Forelimb muscle (tissue), 1 donor: ENCODE data around the gene SIAH3. TPM values are rescaled to one million over a fixed set of nuclear protein-coding genes. Genes with fewer than 3 reads are reported as not detected.
"Not testable (repeated sequence)": the region's sequence is repeated elsewhere in the genome, so short reads cannot be mapped to it uniquely, and the experiment has no call there.

Experiments used
- DNase-seq: peaks from one replicate; pipeline ENCODE4 v3.0.0-alpha.2; 2013; ENCODE audit warnings: low read depth
- polyA plus RNA-seq: library from polyadenylated mRNA; unstranded; fragments of 120-200 nt; gene quantifications from one replicate; pipeline ENCODE4 v1.2.1, GENCODE V29; 2013; ENCODE audit not compliant: insufficient read length

SIAH3 gene
- polyA plus RNA-seq, 1 donor, result 0.33 TPM

- no peak for DNase-seq
Observed at GRCh38 chr13:45783346-45784043, 68.1 kb downstream of the SIAH3 start.

GRCh38 chr13:45782327-45783045, 69.1 kb downstream of the SIAH3 start:
- no peak for DNase-seq

DNA sequence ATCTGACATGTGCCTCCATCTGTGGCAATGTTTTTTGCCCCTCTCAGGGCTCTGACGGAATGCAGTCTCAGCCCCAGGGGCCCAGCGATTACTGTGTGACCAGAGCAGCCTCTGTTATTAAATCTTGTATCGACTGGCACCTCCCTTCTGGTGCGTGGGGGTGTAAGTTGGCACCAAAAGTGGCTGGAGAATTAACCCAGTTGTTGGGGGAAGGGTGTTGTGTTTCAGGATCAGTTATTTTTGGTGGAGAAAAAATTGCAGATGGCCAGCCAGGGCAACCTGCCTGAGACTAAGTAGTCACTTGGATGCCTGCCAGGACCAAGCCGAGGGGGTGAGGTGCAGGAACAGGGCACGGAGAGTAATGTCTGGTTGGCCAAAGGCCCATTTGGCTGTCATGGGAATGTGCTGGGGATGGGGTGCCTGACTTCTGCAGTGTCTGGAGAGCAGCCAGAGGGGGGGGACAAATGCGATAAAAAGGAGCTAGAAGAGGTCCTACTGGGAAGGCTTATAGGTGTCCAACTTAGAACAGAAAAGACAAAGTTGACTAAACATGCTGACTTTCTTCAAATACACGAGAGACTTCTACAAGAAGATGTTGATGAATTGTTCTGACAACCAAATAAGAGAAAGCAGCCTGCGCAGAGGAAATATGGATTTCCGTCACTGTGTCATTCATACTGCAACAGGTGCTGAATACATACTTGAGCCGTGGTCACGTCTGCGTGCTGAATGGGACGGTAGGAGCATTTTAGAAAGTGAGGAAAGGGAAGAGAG, 69.8 kb downstream of the SIAH3 start:
- no peak for DNase-seq

DNA sequence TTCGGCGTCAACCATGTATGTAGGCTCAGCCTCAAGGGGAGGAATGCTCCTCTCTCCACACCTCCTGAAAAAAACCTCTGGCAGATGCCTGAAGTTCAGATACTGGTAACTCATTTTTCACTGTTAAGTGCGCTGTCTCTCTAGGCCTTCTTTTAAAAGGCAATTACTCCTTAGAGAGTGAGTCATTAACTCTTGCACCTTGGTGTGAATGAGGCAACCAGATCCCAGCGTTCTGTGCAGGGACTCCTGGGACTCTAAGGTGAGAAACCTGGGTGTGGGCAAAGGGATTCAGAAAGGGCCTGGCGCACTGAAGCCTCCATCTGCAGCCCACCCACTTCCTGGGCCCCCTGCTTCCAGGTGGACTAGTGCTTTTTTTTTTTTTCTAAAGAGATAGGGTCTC, 71.7 kb downstream of the SIAH3 start:
- DNase-seq, result no peak

GRCh38 chr13:45778882-45779281, 72.7 kb downstream of the SIAH3 start:
- DNase-seq, result no peak

GRCh38 chr13:45776748-45777147, 74.8 kb downstream of the SIAH3 start:
- no peak for DNase-seq

DNA sequence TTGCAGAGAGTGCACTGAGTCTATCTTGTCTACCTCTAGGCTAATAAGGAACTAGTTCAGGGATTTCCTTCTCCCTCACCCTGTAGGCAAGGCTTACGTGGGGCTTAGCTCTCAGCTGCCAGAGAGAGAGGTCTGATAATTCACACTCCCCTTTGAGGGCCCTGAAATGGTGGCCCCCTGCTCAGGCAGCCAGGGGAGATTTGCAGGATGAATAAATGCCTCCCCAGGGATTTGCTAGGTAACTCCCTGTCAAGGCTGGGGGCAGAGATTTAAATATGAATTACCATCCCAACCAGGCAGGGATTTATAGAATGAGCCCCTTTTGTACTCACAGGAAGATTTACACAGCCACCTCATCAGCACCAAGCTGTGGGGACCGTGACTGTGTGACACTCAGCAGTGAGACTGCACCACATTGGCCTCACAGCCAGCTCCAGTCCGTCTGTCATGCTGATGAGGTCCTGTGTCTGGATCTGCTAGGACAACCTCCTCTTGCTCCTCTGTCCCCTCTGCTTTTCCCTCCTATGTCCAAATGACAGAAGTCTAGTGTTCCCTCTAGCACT, 76.1 kb downstream of the SIAH3 start:
- DNase-seq, result no peak

- no peak for DNase-seq
Observed at GRCh38 chr13:45773944-45774343, 77.6 kb downstream of the SIAH3 start.

- DNase-seq, result no peak
Observed at GRCh38 chr13:45773236-45773635, 78.3 kb downstream of the SIAH3 start.

DNA sequence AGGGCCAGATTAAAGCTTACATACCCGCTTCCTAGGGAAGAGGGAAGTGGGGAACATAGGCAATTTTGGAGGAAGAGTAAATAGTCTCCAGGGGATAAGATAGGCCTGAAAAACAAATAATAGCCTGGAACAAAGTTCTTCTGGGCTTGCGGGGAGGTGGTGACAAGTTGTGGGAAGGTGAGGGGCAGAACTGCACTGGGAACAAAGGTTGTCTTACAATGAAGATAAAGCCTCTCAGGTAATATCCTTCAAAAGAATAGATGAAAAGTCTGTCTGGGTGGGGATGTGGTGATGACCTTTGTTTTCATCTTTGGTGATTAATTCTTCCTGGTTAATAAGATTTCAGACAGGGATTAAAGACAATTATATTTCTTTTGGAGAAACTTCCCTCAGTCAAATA, 80.7 kb downstream of the SIAH3 start:
- no peak for DNase-seq

DNA sequence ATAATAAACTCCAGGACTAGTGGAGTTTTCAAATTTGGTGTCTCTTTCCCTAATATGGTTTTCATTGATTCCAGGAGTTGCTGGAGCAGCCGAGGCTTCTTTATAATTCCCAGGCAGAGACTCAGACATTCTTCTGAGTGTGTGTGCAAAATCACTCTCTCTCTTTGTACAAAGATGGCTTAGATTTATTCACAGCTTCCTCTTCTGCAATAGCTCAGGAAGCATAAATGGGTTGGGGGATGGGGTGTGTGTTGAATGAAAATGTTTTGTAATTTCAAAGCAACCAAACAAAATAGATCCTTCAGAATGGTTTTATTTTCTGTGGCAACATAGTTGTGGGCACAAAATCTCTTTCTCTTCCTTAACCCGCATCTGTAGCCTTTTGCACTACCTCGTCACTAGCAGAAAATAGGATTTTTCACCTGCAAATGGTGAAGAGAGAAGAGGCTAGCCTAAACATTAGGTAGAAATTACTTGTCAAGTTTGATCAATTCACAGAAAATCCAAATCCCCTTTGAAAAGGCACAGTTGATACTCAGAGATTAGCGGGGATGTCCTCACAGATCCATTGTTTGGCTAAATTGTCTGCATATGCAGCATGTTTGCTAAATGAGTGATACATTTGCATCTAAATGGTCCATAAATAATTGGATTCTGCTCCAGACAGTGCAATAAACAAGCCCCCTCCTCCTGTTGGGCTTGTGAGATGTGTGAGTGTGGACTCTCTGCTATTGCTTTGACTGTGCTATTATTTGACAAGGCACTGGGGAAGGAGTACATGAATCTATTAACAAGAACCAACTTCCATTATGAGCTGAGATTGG, 82.7 kb downstream of the SIAH3 start:
- DNase-seq, result no peak

DNA sequence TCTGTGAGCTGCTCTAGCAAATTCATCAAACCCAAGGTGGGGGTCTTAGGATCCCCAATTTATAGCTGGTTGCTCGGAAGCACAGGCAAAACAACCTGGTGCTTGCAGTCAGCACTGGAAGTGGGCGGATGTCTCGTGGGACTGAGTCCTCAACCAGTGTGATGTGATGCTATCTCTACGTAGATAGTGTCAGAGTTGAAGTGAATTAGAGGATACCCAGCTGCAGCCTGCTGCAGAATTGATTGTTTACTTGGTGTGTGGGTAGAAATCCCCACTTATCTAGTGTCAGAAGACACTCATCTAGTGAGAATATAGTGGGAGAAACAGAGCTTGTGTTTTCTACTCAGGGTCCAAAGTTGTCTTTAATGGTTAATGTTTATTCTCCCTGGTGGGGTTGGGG, 86.1 kb downstream of the SIAH3 start:
- no peak for DNase-seq

DNA sequence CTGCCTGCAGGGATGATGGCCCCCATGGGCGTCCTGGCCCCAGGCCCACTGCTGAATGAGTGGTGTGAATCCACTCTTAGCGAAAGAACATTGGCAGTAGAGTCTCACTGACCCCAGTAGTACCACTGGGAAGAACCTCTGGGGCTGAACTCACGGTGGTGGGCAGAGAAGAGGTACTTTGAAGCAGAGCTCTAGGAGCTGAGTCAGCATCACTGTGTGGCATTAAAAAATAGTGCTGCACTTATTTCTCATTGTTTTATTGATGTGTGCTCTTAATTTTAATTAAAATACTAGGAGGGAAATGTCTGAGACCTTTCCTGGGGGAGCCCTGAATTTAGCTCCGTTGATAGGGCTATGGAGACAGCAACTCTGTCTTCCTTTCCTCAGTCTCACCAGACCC, 88.1 kb downstream of the SIAH3 start:
- no peak for DNase-seq

DNA sequence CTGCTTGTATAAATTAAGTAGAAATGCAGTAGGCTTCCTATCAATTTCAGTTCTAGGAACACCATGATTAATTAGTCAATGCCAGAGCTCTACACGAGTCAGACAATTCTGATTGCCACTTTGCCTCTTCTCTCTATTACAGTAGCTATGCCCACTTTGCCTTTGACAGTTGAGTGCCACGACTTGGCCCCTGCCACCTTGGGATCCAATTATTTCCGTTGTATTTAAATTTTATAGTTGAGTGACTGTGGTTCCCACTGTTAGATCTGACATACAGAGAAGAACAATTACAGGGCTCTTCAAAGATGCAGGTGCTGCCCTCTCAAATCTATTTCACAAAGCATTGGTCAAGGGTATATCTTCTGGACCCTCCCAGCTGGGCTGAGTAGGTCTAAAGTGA, 94.0 kb downstream of the SIAH3 start:
- not testable (repeated sequence) for DNase-seq

DNA sequence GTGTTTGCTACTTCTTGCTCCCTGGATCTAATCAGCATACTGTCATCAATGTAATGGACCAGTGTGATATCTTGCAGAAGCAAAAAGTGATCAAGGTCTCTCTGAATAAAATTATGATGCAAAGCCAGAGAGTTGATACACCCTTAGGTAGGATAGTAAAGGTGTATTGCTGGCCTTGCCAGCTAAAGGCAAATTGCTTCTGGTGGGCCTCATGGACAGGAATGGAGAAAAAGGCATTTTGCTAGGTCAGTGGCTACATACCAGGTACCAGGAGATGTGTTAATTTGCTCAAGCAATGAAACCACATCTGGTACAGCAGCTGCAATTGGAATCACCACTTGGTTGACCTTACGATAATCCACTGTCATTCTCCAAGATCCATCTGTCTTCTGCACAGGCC, 95.1 kb downstream of the SIAH3 start:
- not testable (repeated sequence) for DNase-seq

DNA sequence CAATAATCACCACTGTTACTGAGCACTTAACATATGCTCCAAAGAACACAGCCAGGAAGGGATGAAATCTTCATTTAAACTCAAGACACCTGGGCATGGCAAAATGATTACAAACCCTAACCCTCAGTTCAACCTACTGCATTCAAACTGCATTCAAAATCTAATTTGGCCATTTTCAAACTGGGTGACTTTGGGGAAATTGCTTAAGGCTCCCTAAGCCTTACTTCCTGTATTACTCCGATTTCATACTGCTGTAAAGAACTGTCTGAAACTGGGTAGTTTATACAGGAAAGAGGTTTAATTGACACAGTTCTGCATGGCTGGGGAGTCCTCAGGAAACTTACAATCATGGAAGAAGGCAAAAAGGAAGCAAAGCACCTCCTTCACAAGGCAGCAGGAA, 99.0 kb downstream of the SIAH3 start:
- DNase-seq, result no peak

GRCh38 chr13:45751885-45752284, 99.7 kb downstream of the SIAH3 start:
- no peak for DNase-seq

DNA sequence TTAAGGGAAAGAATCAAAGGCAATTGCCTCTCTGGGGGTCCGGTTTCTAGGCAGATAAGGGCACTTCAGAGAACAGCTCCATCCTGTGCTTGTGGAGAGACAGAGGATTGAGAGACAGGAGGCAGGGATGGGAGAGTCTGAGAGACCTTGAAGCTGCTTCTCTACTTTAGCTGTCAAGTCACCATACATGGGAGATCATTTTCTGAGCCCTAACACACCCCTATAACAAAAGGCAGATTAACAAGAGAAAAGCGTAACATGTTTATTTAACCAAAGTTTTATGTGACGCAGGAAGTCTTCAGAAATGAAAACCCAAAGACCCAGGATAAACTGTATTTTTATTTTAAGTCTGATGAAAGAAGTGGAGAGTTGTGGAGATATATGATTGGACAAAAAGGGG, 101.0 kb downstream of the SIAH3 start:
- no peak for DNase-seq

DNA sequence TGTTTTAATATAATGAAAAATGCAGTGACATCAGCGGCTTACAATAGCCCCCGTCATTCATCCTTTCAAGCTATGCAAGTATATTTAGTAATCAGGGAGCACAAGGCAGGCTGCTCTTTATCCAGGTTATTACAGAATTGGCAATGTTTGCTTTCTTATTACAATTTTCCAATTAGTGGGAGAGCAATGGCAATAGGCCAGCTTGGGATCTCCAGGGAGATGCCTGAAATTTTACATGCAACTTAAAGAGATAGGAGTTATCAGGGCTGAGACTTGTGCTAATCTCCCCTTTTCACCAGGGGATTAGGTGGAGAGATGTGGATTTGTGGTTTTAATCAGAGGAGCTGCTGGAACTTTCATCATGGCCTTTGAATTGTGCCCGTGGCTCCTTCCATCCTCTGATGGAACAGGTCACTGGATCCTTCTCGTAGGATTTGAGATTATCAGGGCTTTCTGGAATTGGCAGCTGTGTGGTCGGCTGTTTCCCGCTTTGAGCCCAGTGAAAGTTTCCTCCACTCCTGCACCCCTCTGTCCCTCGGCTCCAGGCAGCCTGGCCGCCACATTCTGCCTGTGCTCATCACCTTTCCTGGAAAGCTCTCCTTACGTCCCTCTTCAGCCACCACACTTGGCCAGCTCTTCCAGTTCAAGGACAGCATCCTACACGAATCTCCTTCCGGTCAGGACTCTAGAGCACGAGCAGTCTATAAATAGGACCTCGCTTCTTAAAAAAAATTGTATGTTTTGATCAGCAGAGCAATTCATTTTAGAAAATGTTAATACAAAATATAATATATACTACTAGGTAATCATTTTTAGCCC, 102.4 kb downstream of the SIAH3 start:
- DNase-seq, result no peak

- no peak for DNase-seq
Observed at GRCh38 chr13:45747071-45747470, 104.5 kb downstream of the SIAH3 start.

GRCh38 chr13:45744979-45745378, 106.6 kb downstream of the SIAH3 start:
- no peak for DNase-seq
